DOHH2 (cell line): ENCODE measurements around the gene PGP.

ENCODE experiments used
- CTCF ChIP-seq: fragments of 200-600 bp; sonication (generic); IDR thresholded peaks from one replicate; pipeline ENCODE4 v1.5.1; 2014; ENCODE audit warnings: antibody characterized with exemption, mild to moderate bottlenecking, low read depth, low read length; ENCODE audit not compliant: poor library complexity, severe bottlenecking
- EZH2phosphoT487 ChIP-seq: fragments of 200-600 bp; sonication (generic); IDR thresholded peaks from 2 replicates; pipeline ENCODE4 v1.6.1; 2017; ENCODE audit warnings: borderline replicate concordance, mild to moderate bottlenecking, antibody characterized with exemption, low read length, moderate library complexity, mixed read lengths

GRCh38 chr16:2244926-2245795 is 30.5 kb upstream of the PGP start:
- no peak for TF ChIP-seq CTCF
- no peak for TF ChIP-seq EZH2phosphoT487
